ENCODE data around the gene CP. TPM values are rescaled to one million over a fixed set of nuclear protein-coding genes. Genes with fewer than 3 reads are reported as not detected.

The CP gene
- total and polyA plus RNA-seq, 12 donors: 0.48 to 17.2 (median 5.4) TPM

DNA sequence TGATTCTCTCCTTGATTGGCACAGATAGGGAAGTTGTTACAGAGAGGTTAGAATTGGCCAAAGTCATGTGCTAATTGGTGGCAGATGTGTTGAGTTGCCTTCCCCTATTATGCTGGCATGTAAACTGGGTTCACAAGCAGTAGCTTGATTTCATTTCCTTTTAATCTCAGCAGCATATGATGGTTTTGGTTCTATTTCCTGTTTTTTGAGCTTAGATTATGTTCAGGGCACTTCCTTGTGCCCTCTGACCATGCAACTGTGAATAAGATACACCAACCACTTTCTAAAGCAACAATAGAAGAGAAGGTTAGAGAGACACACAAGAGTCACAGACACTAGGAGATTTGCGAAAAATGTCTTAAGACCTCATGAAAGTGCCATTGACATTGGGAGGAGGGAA lies 75.7 kb downstream of the CP start:
- peak in 2 of 7 donors; percentile 11 to 26 for DNase-seq
- Histone ChIP-seq H3K36me3 (replicated peaks in 1 of 2) (peaks cover 0 to 10% of the 10 kb centered on the region in 2 donors), H3K9me3 (replicated peaks in 1 of 3) (no peaks in the 10 kb centered on the region), H3K27ac (peak overlapping the region in 2 of 5 donors; percentile 27 to 62), H3K4me3 (no peak overlapping the region), H3K27me3 (no peaks in the 10 kb centered on the region), H3K4me1 (replicated peaks in 1 of 2) (peaks cover 0 to 11% of the 10 kb centered on the region in 2 donors)
- intact Hi-C loops (cut with DNase I): no loop called here
- 70 to 83% (median 74%) methylated on average over 1 of the region's 1 CpG for WGBS, 4 donors
- TF ChIP-seq CTCF (IDR thresholded peaks at IDR 0.05) (no peak), POLR2A (IDR thresholded peaks at IDR 0.05) (no peak)

DNA sequence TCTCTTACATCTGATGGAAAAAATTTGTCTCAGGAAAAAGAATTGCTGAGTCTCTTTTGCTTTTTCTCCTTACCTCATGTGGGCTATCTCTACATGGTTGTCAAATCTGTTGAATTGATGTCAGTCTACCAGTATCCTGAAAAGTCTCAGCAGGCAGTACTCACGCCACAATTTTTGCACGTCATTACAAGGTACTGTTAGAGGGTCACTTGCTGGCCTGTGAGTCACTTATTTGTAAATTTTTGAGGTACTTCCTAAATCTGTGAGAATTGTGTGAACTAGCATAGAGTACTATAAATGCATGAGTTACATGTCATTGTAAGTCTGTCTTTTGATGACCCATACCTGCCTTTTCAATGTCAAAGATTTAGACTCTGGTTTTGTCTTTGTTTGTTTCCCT lies 76.3 kb downstream of the CP start:
- 65 to 79% (median 72%) methylated on average over 2 of the region's 2 CpGs for WGBS, 4 donors
- no peaks in the 10 kb centered on the region for H3K9me3 ChIP-seq (replicated peaks in 1 of 3)
- peaks cover 0 to 11% of the 10 kb centered on the region in 2 donors for H3K4me1 ChIP-seq (replicated peaks in 1 of 2)
- DNase-seq: peak in 1 of 7 donors; percentile 13
- TF ChIP-seq POLR2A (IDR thresholded peaks at IDR 0.05) (no peak), CTCF (IDR thresholded peaks at IDR 0.05) (no peak)
- no peaks in the 10 kb centered on the region for H3K27me3 ChIP-seq
- peak overlapping the region in 2 of 5 donors; percentile 27 to 48 for H3K27ac ChIP-seq
- H3K4me3 ChIP-seq: no peak overlapping the region
- intact Hi-C loops (cut with DNase I): no loop called here
- peaks cover 0 to 10% of the 10 kb centered on the region in 2 donors for H3K36me3 ChIP-seq (replicated peaks in 1 of 2)

DNA sequence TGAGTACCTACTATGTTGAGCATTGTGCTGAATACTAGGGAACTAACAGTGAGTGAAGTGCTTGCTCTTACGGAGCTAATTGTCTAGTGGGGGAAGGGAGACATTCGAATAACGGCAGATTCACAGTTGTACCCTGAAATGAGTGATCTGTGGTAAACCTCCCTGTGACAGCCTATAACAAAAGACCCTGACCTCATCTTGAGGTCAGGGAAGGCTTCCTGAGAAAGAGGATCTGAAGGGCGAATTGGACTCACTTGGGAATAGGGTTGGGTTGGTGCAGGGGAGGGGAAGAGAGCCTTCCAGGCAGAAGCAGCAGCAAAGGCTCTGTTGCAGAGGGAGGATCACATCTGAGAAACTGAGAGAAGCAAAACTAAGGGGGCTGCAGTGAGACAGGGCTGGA lies 78.9 kb downstream of the CP start:
- Histone ChIP-seq H3K4me1 (replicated peaks in 1 of 2) (peaks cover 0 to 11% of the 10 kb centered on the region in 2 donors), H3K27me3 (no peaks in the 10 kb centered on the region), H3K27ac (no peak overlapping the region), H3K9me3 (replicated peaks in 1 of 3) (no peaks in the 10 kb centered on the region), H3K4me3 (no peak overlapping the region), H3K36me3 (replicated peaks in 1 of 2) (peaks cover 0 to 10% of the 10 kb centered on the region in 2 donors)
- 63 to 83% (median 71%) methylated on average over 4 of the region's 4 CpGs for WGBS, 4 donors
- intact Hi-C loops (cut with DNase I): no loop called here
- TF ChIP-seq CTCF (IDR thresholded peaks at IDR 0.05): no peak
- TF ChIP-seq POLR2A (IDR thresholded peaks at IDR 0.05): no peak
- no peak for DNase-seq

DNA sequence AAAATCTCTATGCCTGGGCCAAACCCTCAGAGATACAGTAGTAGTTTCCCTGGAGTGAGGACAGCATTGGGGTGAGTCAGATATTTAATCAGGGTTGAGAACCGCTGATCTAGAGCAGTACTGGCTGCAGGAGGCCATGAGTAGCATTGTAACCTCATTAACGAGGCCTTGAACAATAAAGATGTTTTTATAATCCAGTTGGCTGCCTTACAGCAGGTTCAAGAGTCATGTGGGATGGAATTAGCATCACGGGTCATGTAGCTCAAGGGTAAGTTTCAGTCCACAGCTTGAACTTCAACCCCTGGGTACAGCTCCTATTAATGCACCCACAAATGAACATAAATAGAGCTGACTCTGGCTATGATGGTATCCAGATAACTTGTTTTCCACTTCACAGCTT lies 87.1 kb downstream of the CP start:
- peak; percentile 55 to 81 (median 68) for DNase-seq
- Histone ChIP-seq H3K4me1 (replicated peaks in 1 of 2) (peaks cover 10 to 38% of the 10 kb centered on the region in 2 donors), H3K36me3 (replicated peaks in 1 of 2) (no peaks in the 10 kb centered on the region), H3K27me3 (no peaks in the 10 kb centered on the region), H3K27ac (peak overlapping the region; percentile 1 to 82 (median 36)), H3K9me3 (replicated peaks in 1 of 3) (no peaks in the 10 kb centered on the region), H3K4me3 (no peak overlapping the region)
- 23 to 43% (median 28%) methylated on average over 3 of the region's 3 CpGs for WGBS, 4 donors
- intact Hi-C loops (cut with DNase I): no loop called here
- TF ChIP-seq CTCF (IDR thresholded peaks at IDR 0.05) (no peak), POLR2A (IDR thresholded peaks at IDR 0.05) (peak in 1 of 2 donors; percentile 22)
